Left lung (tissue), 10 donors: ENCODE results near the gene PLEK. TPM values are rescaled to one million over a fixed set of nuclear protein-coding genes. Genes with fewer than 3 reads are reported as not detected.

Source experiments
- ATAC-seq: fragments of 200-7000 bp; cut with Tn5 transposase; one replicate; pipeline ENCODE4 v1.9.1; 2020; ENCODE audit warnings: moderate library complexity
- DNase-seq, 4 donors: peaks; one replicate each; pipeline ENCODE4 v3.0.0-alpha.2; 2013 to 2020
- H3K27ac ChIP-seq, 2 donors: fragments of 200-600 bp; sonication (generic) in 1 of 2; one replicate each; pipeline versions ENCODE4 v1.5.0 to v1.8.0; 2020 to 2021
- H3K27me3 ChIP-seq, 2 donors: fragments of 200-600 bp; sonication (generic) in 1 of 2; one replicate each; pipeline versions ENCODE4 v1.5.0 to v1.8.0; 2020 to 2021
- H3K36me3 ChIP-seq, 2 donors: fragments of 200-600 bp; sonication (generic) in 1 of 2; one replicate each; pipeline versions ENCODE4 v1.5.0 to v1.8.0; 2020 to 2021
- H3K4me1 ChIP-seq, 2 donors: fragments of 200-600 bp; one replicate each; pipeline ENCODE4 v1.8.0; 2021
- H3K4me3 ChIP-seq, 2 donors: fragments of 200-600 bp; sonication (generic) in 1 of 2; one replicate each; pipeline versions ENCODE4 v1.5.0 to v1.8.0; 2020 to 2021; ENCODE audit warnings: mild to moderate bottlenecking in 1 of 2
- H3K9me3 ChIP-seq, 2 donors: fragments of 200-600 bp; sonication (generic) in 1 of 2; one replicate each; pipeline versions ENCODE4 v1.5.0 to v1.8.0; 2020 to 2021
- intact Hi-C, 2 donors: fragments of 100-400 bp; cut with DNase I; formaldehyde crosslinking; loops; one replicate each; pipeline versions ENCODE4 v1.11.2 to v1.14.2; 2022
- polyA plus RNA-seq, 6 donors: library from polyadenylated mRNA; unstranded; fragments of 120-200 nt; gene quantifications; one replicate each; pipeline ENCODE4 v1.2.1, GENCODE V29; 2013; ENCODE audit not compliant: insufficient read length in 6 of 6
- total RNA-seq, 2 donors: library from RNA; stranded (reverse); fragmentation: NEBNext Ultra II Directional; extraction: Animal tissue kit (Norgen Biotek cat#: 25700); gene quantifications; one replicate each; pipeline ENCODE4 v1.2.1, GENCODE V29; 2021
- TF ChIP-seq, protein P1 (sequence below), 2 donors: fragments of 200-600 bp; sonication (generic) in 1 of 2; IDR thresholded peaks; one replicate each; pipeline versions ENCODE4 v1.5.0 to v1.8.0; 2021; ENCODE audit warnings: antibody characterized with exemption in 2 of 2
- donor health status: DM: no; HTN: yes; CAD: no.
- donor health status: DM: no; HTN: no; CAD: no.

Gene PLEK
- total and polyA plus RNA-seq, 8 donors, result 9.0 to 67.3 (median 11.7) TPM

DNA sequence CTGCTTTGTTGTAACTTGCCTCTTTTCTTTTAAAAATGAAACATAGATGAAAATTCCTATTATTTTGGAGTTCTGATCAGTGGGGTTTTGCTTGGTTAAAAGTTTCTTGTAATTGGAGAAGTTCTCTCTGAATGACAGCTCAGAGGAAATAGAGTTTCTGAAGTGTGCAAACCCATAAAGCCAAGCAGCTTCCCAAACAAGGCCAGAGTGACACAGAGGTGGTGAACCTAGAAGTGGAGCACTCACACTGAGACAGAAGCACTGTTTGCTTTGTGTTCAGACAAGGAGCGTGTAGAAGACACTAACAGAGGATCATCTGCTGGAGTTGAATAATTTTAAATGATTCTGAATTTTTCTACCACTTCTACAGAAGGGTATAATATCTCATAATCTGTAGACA, 52.8 kb downstream of the PLEK start:
- Histone ChIP-seq H3K27me3 (no peaks in the 10 kb centered on the region), H3K9me3 (no peaks in the 10 kb centered on the region), H3K4me3 (no peak overlapping the region), H3K27ac (no peak overlapping the region), H3K4me1 (peaks cover 0 to under 1% of the 10 kb centered on the region in 2 donors), H3K36me3 (no peaks in the 10 kb centered on the region)
- TF ChIP-seq, protein P1, sequence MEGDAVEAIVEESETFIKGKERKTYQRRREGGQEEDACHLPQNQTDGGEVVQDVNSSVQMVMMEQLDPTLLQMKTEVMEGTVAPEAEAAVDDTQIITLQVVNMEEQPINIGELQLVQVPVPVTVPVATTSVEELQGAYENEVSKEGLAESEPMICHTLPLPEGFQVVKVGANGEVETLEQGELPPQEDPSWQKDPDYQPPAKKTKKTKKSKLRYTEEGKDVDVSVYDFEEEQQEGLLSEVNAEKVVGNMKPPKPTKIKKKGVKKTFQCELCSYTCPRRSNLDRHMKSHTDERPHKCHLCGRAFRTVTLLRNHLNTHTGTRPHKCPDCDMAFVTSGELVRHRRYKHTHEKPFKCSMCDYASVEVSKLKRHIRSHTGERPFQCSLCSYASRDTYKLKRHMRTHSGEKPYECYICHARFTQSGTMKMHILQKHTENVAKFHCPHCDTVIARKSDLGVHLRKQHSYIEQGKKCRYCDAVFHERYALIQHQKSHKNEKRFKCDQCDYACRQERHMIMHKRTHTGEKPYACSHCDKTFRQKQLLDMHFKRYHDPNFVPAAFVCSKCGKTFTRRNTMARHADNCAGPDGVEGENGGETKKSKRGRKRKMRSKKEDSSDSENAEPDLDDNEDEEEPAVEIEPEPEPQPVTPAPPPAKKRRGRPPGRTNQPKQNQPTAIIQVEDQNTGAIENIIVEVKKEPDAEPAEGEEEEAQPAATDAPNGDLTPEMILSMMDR (IDR thresholded peaks at IDR 0.05), result no peak
- intact Hi-C loops, result no loop called here
- DNase-seq (no peak), ATAC-seq (no peak)

DNA sequence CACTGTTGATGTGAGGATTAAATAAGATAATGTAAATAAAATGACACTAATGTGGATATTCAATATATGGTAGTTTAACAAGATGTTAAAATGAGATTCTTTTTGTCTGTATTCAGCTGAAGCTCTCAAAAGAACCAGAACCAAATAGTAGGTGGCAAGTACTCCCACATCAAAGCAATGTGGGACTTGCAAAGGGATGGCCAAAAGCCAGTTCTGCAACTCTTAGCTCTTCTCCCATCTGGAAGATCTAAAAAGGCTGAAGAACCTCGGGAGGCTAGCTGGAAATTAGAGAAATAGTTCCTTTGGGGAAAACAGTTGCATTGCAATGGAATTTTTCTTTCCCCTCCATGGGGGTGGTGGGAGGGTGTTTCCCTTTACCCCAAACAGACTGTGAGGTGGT, 53.3 kb downstream of the PLEK start:
- TF ChIP-seq, protein P1 (IDR thresholded peaks at IDR 0.05), result no peak
- intact Hi-C loops, result no loop called here

DNA sequence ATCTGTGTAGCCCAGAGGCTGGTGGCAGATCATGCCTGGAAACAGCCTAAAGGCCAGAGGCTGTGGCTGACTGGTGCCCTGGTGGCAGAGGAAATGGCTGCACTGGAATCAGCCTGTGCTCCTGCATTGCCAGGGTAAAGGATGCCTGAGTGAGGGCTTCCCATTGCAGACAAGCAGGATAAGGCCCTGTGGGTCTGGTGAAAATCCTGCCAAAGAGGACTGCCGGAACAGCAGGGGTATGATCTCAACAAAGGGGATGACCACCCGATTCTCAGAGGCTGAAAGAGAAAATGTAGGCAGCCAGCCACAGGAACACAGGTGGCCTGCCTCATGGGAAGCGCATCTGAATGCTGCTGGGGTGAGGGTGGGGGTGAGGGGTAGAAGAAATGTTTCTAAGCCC, 53.8 kb downstream of the PLEK start:
- Histone ChIP-seq H3K9me3 (no peaks in the 10 kb centered on the region), H3K27me3 (no peaks in the 10 kb centered on the region), H3K4me3 (no peak overlapping the region), H3K4me1 (peaks cover 0 to 4% of the 10 kb centered on the region in 2 donors), H3K27ac (no peak overlapping the region), H3K36me3 (no peaks in the 10 kb centered on the region)
- TF ChIP-seq, protein P1 (IDR thresholded peaks at IDR 0.05), result no peak
- intact Hi-C loops, result no loop called here
- DNase-seq, result no peak
- no peak for ATAC-seq

More for the DNA sequence above, 53.3 kb downstream of the PLEK start:
- H3K4me1 ChIP-seq, result peaks cover 0 to under 1% of the 10 kb centered on the region in 2 donors
- H3K27me3 ChIP-seq, result no peaks in the 10 kb centered on the region
- H3K36me3 ChIP-seq, result no peaks in the 10 kb centered on the region
- DNase-seq (no peak), ATAC-seq (no peak)
- no peaks in the 10 kb centered on the region for H3K9me3 ChIP-seq
- no peak overlapping the region for H3K27ac ChIP-seq
- H3K4me3 ChIP-seq, result no peak overlapping the region

DNA sequence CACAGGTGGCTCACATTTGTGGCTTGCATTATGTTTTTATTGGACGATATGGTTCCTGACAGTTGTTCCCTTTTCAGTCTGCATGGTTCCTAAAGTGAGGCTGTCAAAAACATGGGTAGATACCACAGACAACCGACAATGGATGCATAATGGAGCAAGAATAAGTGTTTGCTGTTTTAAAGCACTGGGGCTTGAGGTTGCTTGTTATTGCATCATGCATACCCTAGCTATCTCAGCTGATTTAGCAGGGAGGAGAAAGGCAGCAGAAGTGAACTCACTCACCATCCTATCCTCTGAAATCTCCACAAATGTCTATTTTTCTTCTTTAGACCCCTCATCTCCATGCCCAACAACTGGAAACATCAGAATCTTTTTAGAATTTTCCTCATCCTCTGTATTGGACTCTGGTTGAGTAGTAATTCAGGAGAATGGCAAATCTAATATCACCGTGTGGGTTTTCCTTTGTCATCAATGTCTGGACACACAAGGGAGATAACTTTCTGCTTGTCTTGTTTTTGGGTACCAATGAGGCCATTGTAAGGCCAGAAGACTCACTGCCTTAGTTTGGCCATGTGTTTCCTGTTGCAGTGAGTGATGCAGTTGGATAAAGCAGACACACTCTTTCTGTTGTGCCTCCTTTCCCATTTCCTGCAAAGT, 55.3 kb downstream of the PLEK start:
- TF ChIP-seq, protein P1 (IDR thresholded peaks at IDR 0.05), result no peak
- no peaks in the 10 kb centered on the region for H3K27me3 ChIP-seq
- no peak for ATAC-seq
- H3K4me1 ChIP-seq, result peaks cover 0 to 20% of the 10 kb centered on the region in 2 donors
- no peak overlapping the region for H3K27ac ChIP-seq
- no peak for DNase-seq
- intact Hi-C loops, result no loop called here
- H3K4me3 ChIP-seq, result no peak overlapping the region
- H3K9me3 ChIP-seq, result no peaks in the 10 kb centered on the region
- H3K36me3 ChIP-seq, result no peaks in the 10 kb centered on the region

DNA sequence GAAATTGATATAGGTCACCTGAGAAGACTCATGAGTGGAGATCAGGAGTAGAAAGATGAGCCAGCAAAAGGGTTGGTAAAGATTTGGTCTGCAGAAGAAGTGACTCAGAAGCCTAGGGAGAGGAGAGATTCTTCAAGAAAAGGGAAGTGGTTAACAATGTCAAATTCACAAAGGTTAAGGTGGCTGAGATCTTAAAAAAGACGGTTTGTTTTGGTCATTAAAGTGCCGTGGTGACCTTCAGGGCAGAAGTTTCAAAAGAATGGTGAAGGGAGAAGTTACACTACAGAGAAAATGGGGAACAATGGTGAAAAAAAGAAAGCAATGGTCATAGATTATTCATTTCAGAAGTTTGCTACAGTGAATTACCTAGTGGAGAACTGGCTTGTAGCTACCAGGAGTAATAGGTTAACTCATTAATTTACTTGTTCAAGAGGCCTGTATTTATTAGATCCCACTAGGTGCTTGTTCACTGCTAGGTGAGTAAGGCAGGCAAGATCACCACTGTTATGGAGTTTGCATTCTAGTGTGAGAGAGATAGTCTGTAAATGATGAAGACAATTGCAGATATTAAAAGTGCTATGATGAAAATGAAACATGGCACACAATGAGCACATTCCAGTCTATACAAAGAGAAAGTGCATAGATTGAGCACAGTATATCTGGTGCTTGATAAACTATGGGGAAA, 59.0 kb downstream of the PLEK start:
- Histone ChIP-seq H3K36me3 (no peaks in the 10 kb centered on the region), H3K4me3 (no peak overlapping the region), H3K27me3 (no peaks in the 10 kb centered on the region), H3K4me1 (peaks cover 11 to 52% of the 10 kb centered on the region in 2 donors), H3K9me3 (no peaks in the 10 kb centered on the region), H3K27ac (peak overlapping the region in 1 of 2 donors; percentile 73)
- intact Hi-C loops, result no loop called here
- DNase-seq (no peak), ATAC-seq (no peak)
- TF ChIP-seq, protein P1 (IDR thresholded peaks at IDR 0.05), result no peak
